ENCODE results near the gene LYSMD1. TPM values are rescaled to one million over a fixed set of nuclear protein-coding genes. Genes with fewer than 3 reads are reported as not detected.

LYSMD1 gene
- total RNA-seq, 1 donor from 2014 or later: 4.8 TPM

DNA sequence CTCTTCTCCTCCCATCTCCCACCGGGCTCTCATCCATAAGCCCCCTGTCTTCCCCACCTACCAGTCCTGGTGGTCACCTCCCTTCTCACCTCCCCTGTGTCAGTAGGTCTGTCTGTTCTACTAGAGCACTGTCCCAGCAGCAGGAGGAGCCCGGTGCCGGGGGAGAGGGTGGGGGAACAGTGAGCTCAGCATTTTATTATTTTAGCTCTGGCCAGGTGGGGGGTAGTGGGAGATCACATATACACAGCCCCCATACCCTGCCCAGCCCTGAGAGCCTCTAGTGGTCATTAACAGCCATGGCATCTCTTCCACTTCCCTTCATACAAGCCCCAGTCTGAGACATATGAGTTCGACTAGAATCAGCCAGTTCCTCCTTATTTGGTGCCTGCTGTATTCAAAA lies 10.2 kb upstream of the LYSMD1 start, which contains the start of gene TMOD4:
Gene TMOD4, minus strand, starts transcription at position 119 of the 400 bp plus-strand sequence. CDS start 1,106 bp downstream, outside the sequence.
- no peak for DNase-seq (ENCODE audit: low spot score)

- no peak for DNase-seq (ENCODE audit: low spot score)
Observed at GRCh38 chr1:151175041-151175741, 9.5 kb upstream of the LYSMD1 start.

GRCh38 chr1:151171190-151171589 lies 5.5 kb upstream of the LYSMD1 start:
- no peak for DNase-seq (ENCODE audit: low spot score)

- DNase-seq (ENCODE audit: low spot score): no peak
Observed at GRCh38 chr1:151167116-151167515, 1.4 kb upstream of the LYSMD1 start.

- no peak for DNase-seq (ENCODE audit: low spot score)
Observed at GRCh38 chr1:151166505-151166956, 829 bp upstream of the LYSMD1 start.

DNA sequence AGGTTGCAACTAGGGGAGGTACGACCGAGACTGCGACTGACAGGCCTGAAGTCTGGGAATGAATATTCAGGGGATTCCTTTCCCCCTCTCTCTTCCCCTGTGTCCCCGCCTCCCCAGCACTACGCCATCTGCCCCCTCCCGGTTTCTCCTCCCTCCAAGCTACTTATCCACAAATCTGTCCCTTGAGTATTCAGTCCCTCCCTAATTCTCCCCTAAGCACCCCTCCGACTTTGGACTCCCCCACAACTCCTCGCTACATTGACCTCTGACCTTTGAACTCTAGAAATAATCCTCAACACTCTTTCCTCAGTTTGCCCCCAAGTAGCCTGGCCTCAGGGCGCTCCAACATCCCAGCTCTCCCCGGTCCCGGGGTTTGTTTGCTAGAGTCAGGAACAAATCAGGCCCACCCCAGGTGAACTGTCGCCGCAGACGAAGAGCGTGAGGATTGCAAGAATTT lies 393 bp downstream of the LYSMD1 start:
- peak; percentile 79 for DNase-seq (ENCODE audit: low spot score)

GRCh38 chr1:151164732-151165280 lies 896 bp downstream of the LYSMD1 start:
- DNase-seq (ENCODE audit: low spot score): no peak

DNA sequence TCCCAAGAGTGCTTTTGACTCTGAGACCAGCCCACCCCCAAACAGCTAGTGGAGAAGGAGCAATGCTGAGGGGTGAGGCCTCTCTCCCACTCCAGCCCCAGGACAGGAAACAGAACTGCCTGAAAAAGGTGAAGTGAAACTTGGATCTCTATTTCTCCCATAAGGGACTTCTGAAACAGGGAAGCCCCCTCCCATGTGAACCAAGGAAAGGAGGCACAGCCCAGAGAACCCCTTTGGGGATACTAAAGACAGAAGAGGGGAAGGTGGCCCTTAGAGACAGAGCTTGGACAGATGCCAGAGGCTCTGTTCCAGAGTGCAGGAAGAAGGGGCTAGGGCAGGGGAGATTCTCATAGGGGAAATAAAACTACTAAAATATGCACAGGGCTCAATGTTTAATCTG lies 6.3 kb downstream of the LYSMD1 start:
- no peak for DNase-seq (ENCODE audit: low spot score)

DNA sequence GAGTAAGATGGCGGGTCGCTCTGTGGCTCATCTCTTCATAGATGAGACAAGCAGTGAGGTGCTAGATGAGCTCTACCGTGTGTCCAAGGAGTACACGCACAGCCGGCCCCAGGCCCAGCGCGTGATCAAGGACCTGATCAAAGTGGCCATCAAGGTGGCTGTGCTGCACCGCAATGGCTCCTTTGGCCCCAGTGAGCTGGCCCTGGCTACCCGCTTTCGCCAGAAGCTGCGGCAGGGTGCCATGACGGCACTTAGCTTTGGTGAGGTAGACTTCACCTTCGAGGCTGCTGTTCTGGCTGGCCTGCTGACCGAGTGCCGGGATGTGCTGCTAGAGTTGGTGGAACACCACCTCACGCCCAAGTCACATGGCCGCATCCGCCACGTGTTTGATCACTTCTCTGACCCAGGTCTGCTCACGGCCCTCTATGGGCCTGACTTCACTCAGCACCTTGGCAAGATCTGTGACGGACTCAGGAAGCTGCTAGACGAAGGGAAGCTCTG lies 6.9 kb downstream of the LYSMD1 start:
- DNase-seq (ENCODE audit: low spot score): no peak

DNA sequence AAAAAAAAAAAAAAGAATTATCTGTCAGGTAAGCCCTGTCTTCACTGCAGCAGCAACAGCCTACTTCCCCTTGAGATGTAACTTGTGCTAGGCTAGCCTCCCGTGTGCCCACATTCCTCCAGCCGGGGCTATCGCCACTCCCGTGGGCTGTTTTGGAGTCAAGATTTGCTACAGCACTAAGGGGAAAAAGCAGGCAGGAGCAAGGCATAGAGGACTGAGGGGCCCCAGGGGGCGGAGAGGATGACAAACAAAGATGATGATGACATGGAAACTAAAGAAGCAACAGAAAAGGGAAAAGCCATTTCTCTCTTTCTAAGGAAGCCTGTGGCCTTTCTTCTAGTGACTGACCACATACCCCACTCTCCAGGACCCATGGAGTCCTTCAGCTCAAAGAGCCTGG lies 7.4 kb downstream of the LYSMD1 start:
- no peak for DNase-seq (ENCODE audit: low spot score)

GRCh38 chr1:151157067-151157531 lies 8.6 kb downstream of the LYSMD1 start:
- no peak for DNase-seq (ENCODE audit: low spot score)

DNA sequence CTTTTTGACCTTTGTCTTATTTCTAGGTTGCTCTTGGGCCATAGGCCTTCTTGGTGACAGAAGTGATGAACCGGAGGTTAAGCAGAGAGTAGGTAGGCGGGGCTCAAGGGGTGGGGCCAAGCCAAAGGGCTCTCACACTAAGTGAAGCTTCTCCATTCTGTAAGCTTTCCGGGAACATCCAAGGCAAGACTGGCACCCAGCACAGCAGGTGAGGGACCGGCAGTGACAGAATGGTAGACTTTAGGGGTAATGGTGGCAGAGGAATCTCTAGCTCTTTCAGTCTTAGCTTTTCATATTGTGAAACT lies 9.2 kb downstream of the LYSMD1 start, which contains the start of gene TNFAIP8L2:
Gene TNFAIP8L2, plus strand, starts transcription at position 135 of the 305 bp plus-strand sequence. CDS start 2,049 bp downstream, outside the sequence.
- no peak for DNase-seq (ENCODE audit: low spot score)

DNA sequence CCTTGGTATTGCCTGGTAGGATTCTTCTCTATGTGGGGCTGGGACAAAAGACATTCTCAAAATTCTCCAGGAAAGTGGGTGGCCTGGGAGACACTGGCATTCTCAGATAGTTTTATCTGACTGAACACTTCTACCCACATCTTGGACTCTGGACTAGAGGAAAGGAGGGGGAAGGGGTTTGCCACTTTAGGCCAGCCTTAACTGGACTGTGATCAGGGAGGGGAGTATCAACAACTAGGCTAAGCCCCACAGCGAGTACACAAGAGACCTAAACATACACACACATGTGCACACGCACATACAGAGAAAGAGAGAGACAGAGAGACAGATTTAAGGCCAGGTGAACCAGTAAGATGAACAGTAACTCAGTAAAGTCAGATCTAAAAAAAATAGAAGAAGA lies 18.0 kb downstream of the LYSMD1 start:
- DNase-seq (ENCODE audit: low spot score): no peak

GRCh38 chr1:151147132-151147503 lies 18.6 kb downstream of the LYSMD1 start:
- no peak for DNase-seq (ENCODE audit: low spot score)

DNA sequence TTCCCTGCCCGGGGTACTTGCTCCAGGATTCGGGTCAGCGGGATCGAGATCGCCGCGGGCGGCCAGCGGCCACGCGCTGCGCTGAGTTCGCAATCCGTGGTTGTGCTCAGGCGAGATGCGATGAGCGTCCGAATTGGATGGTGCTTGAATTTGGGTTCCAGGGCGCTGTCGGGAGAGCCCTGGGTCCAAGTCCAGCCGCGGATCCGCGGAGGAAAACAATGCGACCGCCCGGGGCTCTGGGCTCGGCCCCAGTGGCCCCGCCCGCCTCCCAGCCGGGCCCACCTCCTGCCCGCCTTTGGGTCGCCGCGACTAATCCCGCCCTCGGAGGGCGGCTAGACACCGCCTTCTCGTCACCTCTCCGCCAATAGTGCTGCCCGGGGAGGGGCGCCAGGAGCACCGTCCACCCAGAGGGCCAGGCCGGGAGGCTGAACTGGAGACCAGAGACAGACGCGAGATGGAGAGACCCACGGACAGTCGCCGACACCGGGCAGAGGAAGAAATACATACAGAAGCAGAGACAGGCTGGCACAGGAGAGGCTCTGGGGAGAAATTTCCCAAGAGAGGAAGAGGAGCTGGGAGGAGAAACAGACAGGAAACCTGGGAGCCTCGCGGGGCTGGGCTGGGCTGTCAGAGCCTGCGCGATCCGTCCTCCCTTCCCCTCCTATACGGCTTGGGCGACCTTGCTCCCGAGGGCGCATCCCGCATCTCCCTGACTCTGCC lies 19.1 kb downstream of the LYSMD1 start, which contains the start of gene SEMA6C:
Gene SEMA6C, minus strand, starts transcription at position 220 of the 720 bp plus-strand sequence. CDS start 4,010 bp downstream, outside the sequence.
- peak; percentile 97 for DNase-seq (ENCODE audit: low spot score)

DNA sequence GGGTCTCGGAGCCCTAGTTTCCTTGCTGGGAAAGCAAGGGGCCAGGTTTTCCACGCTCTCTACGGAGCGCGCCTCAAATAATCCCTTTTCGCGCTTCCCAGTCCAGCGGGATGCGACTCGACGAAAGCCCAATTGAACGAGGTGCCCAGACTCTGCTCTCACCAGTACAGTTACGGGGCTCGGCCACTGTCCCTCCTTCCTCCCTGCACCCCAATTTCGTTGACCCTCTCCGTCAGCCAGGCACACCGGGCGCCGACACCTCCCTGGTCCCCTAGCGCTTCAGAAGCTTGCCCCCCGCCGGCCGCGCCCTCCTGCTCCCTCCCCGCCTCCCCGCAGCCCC lies 19.7 kb downstream of the LYSMD1 start:
- no peak for DNase-seq (ENCODE audit: low spot score)

- peak; percentile 35 for DNase-seq (ENCODE audit: low spot score)
Observed at GRCh38 chr1:151145304-151146071, 20.2 kb downstream of the LYSMD1 start.

GRCh38 chr1:151144474-151145303 lies 21.0 kb downstream of the LYSMD1 start:
- DNase-seq (ENCODE audit: low spot score): peak; percentile 39

DNA sequence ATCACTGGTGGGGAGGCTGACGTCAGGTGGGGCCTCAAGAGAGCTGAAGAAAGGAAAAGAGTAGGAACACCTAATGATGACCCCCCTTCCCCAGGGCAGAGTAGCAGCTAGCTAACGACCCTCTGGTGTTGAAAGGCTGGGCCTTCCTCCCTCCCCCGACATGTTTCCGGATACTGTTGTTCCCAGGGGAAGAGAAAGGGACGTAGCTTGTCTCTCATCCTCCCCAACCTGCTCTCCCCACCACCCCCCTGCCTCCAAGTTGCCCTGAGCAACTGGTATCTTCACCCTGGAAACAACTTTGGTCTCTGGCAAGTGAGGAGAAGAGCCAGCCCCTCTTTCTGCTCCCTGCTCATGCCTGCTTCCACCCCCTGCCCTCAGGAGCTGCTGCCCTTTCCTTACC lies 21.7 kb downstream of the LYSMD1 start:
- no peak for DNase-seq (ENCODE audit: low spot score)

- DNase-seq (ENCODE audit: low spot score): no peak
Observed at GRCh38 chr1:151143057-151143435, 22.7 kb downstream of the LYSMD1 start.
